ENCODE results near the gene MX2.
"Not testable (repeated sequence)": the region's sequence is repeated elsewhere in the genome, so short reads cannot be mapped to it uniquely, and the experiment has no call there.

Gene MX2

GRCh38 chr21:41403966-41404365 is 42.1 kb downstream of the MX2 start:
- Mint-ChIP-seq H3K36me3 (peaks cover 88% of the 10 kb centered on the region), H3K4me1 (no peaks in the 10 kb centered on the region), H3K4me3 (no peak overlapping the region), H3K27ac (no peak overlapping the region), H3K9me3 (no peaks in the 10 kb centered on the region), H3K27me3 (no peaks in the 10 kb centered on the region)
- ATAC-seq, result no peak

GRCh38 chr21:41405321-41405720 is 43.5 kb downstream of the MX2 start:
- Mint-ChIP-seq H3K9me3 (no peaks in the 10 kb centered on the region), H3K4me1 (no peaks in the 10 kb centered on the region), H3K36me3 (peaks cover 88% of the 10 kb centered on the region), H3K4me3 (no peak overlapping the region), H3K27ac (no peak overlapping the region), H3K27me3 (no peaks in the 10 kb centered on the region)
- no peak for ATAC-seq

- Mint-ChIP-seq H3K27ac (no peak overlapping the region), H3K36me3 (peaks cover 88% of the 10 kb centered on the region), H3K4me1 (no peaks in the 10 kb centered on the region), H3K4me3 (no peak overlapping the region), H3K27me3 (no peaks in the 10 kb centered on the region), H3K9me3 (peaks cover 6% of the 10 kb centered on the region)
- no peak for ATAC-seq
These were observed 44.5 kb downstream of the MX2 start for GRCh38 chr21:41406340-41406739.

DNA sequence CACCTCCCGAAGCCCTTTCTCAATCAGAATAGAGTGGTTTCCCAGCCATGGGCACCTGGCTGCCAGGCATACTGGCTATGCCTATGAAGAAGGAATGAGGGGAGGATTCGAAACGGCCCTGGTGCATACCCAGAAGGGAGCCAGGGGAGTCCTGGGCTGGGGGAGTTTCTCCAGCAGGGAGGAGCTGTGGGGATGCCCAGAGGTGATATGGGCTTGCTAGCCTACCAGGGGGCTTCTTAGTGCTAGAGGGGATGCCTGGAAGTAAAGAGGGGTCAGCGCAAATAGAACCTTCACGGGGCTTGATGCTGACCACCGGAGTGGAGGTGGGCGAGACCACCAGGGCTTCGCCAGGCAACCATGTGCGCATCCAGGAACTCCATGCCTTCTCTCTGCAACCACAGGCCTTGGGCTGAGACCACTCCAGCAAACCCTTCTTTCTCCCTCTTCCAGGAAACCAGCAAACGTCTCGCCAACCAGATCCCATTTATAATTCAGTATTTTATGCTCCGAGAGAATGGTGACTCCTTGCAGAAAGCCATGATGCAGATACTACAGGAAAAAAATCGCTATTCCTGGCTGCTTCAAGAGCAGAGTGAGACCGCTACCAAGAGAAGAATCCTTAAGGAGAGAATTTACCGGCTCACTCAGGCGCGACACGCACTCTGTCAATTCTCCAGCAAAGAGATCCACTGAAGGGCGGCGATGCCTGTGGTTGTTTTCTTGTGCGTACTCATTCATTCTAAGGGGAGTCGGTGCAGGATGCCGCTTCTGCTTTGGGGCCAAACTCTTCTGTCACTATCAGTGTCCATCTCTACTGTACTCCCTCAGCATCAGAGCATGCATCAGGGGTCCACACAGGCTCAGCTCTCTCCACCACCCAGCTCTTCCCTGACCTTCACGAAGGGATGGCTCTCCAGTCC is 46.0 kb downstream of the MX2 start:
- ATAC-seq, result no peak
- Mint-ChIP-seq H3K27me3 (no peaks in the 10 kb centered on the region), H3K9me3 (peaks cover 6% of the 10 kb centered on the region), H3K36me3 (peaks cover 76% of the 10 kb centered on the region), H3K4me3 (no peak overlapping the region), H3K4me1 (no peaks in the 10 kb centered on the region), H3K27ac (no peak overlapping the region)

- Mint-ChIP-seq H3K27me3 (no peaks in the 10 kb centered on the region), H3K9me3 (peaks cover 15% of the 10 kb centered on the region), H3K4me3 (no peak overlapping the region), H3K27ac (no peak overlapping the region), H3K36me3 (peaks cover 63% of the 10 kb centered on the region), H3K4me1 (no peaks in the 10 kb centered on the region)
- ATAC-seq, result no peak
These were observed 48.5 kb downstream of the MX2 start for GRCh38 chr21:41410361-41410760.

DNA sequence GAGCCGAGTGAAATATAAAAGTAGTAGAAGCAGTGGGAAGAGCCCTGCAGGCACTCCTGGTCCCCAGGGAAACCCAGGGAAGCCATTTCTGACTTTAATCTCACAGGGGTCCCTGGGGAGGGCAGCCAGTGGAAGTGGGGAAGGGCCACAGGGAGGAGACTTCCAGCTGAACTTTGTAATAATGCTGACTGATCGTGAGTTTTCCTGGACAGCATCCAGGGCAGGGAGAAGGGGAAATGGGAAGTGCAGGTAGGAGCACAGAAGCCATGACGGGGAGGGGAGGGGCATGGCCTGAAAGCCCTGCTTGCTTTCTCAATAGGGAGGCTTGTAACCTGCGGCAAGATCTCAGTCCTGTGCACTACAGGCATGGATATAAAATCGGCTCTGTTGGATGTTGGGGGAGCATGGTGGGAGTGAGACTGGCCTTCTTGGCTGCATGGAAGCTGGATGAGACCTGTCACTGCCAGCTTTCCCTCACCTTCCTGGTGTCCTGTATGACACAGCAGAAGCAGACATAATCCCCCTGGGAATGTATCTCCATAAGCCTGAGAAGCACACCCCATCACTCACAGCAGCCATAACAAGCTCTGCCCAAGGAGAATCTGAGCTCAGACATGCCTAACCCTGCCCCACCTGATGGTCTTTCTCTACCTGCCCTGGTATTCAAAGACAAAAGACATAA is 49.1 kb downstream of the MX2 start:
- Mint-ChIP-seq H3K27ac (no peak overlapping the region), H3K36me3 (peaks cover 58% of the 10 kb centered on the region), H3K4me3 (no peak overlapping the region), H3K9me3 (peaks cover 15% of the 10 kb centered on the region), H3K27me3 (no peaks in the 10 kb centered on the region), H3K4me1 (no peaks in the 10 kb centered on the region)
- no peak for ATAC-seq

GRCh38 chr21:41411449-41412089 is 49.7 kb downstream of the MX2 start:
- Mint-ChIP-seq H3K9me3 (peaks cover 15% of the 10 kb centered on the region), H3K27ac (no peak overlapping the region), H3K4me3 (no peak overlapping the region), H3K4me1 (no peaks in the 10 kb centered on the region), H3K36me3 (peaks cover 52% of the 10 kb centered on the region), H3K27me3 (no peaks in the 10 kb centered on the region)
- ATAC-seq, result no peak

DNA sequence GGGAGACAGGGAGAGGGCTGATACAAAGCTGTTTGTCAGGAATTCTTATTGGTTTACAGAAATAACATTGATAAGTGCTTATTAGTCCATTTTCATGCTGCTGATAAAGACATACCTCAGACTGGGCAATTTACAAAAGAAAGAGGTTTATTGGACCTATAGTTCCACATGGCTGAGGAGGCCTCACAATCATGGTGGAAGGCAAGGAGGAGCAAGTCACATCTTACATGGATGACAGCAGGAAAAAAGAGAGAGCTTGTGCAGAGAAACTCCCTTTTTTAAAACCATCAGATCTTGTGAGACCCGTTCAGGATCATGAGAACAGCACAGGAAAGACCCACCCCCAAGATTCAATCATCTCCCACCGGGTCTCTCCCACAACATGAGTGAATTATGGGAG is 55.7 kb downstream of the MX2 start:
- ATAC-seq, H3K27me3 Mint-ChIP-seq, H3K4me3 Mint-ChIP-seq, H3K36me3 Mint-ChIP-seq, H3K27ac Mint-ChIP-seq: not testable (repeated sequence)
- H3K9me3 Mint-ChIP-seq, result peaks cover 13% of the 10 kb centered on the region
- peaks cover 25% of the 10 kb centered on the region for H3K4me1 Mint-ChIP-seq

DNA sequence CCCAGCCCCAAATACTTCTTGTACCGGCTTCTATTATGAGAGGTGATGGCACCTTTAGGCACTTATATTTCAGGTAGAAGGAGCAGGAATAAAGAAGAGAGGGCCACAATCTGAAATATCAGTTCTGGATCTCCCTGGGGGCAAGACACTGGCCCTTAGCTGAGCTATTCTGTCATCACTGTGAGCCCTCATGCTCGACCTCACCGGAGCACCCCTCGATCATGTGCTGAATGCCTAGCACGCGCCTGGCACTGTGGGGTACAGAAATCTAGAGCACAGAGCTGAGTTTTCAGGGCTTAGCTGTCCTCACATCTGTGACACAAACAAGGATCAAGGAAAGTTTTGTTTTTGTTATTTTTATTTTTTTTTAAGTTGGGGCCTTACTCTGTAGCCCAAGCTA is 56.6 kb downstream of the MX2 start:
- no peak for ATAC-seq
- Mint-ChIP-seq H3K27me3 (no peaks in the 10 kb centered on the region), H3K36me3 (peaks cover 6% of the 10 kb centered on the region), H3K27ac (peak overlapping the region; percentile 59), H3K9me3 (peaks cover 8% of the 10 kb centered on the region), H3K4me3 (no peak overlapping the region), H3K4me1 (peaks cover 34% of the 10 kb centered on the region)

DNA sequence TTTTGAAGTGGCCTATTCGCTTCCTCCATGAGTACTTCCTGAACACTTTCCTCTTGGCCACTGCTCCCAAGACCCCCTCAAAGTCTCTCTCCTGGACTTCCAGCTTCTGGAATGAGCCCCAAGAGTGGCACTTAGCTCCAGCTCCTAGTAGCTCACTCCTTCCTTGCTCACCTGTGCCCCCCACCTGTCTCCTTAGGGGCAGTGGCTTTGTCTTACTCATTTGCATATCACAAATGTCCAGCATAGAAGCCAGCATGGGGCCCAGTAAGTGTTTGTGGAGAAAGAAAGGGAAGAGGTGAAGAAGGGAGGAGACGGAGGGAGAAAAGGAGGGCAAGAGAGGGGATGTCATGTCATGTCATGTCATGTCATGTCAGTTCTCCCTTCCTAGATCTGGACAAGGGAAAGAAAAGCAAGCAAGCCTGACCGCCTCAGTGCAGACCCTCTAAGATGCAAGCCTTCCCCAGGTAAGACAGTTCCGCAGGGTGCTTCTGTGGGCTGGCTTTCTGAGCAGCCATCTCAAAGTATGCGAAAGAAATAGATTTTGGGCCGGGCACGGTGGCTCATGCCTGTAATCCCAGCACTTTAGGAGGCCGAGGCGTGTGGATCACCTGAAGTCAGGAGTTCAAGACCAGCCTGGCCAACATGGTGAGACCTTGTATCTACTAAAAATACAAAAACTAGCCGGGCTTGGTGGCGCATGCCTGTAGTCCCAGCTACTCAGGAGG is 57.3 kb downstream of the MX2 start:
- Mint-ChIP-seq H3K27ac (peak overlapping the region; percentile 59), H3K36me3 (peaks cover 1% of the 10 kb centered on the region), H3K4me3 (no peak overlapping the region), H3K4me1 (peaks cover 42% of the 10 kb centered on the region), H3K27me3 (no peaks in the 10 kb centered on the region), H3K9me3 (peaks cover 5% of the 10 kb centered on the region)
- ATAC-seq, result no peak

DNA sequence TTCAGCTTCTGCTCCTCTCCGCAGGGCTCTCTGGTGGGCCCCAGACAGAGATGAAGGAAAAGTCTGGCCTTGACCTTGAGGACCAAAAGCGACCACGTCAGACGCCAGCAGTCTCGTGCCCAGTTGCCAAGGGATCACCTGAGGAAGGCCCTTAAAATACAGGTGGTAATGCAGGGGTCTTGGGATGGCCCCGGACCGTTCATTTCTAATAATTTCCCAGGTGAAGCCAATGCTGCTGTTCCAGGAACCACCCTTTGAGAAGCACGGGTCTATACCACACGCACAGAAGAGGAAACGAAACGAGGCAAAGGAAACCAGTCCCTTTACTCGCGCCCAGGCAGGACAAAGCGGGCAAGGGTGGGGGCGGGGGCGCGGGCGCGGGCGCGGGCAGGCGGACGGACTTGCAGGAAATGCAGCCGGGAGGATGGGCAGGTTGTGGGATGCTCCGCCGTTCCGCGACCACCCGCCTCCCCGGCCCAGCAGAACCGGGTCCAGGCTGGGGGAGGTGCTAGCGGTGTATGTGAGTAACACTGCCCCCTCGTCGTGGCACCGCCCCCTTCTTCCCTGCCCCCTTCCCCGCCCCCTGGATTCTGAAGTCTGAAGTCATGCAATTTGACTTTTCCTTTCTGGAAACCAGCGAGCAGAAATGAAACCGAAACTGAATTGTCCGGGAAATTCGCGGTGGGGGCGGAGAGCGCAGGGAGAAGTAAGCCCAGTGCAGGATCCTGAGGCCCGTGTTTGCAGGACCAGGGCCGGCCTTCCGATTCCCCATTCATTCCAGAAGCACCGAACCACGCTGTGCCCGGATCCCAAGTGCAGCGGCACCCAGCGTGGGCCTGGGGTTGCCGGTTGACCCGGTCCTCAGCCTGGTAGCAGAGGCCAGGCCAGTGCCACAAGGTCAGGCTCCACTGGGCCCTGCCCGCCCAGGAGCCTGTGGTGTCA is 58.4 kb downstream of the MX2 start:
- Mint-ChIP-seq H3K36me3 (no peaks in the 10 kb centered on the region), H3K27me3 (no peaks in the 10 kb centered on the region), H3K27ac (peak overlapping the region; percentile 59), H3K4me1 (peaks cover 49% of the 10 kb centered on the region), H3K4me3 (peak overlapping the region; percentile 77), H3K9me3 (peaks cover 4% of the 10 kb centered on the region)
- ATAC-seq, result peak; percentile 96

DNA sequence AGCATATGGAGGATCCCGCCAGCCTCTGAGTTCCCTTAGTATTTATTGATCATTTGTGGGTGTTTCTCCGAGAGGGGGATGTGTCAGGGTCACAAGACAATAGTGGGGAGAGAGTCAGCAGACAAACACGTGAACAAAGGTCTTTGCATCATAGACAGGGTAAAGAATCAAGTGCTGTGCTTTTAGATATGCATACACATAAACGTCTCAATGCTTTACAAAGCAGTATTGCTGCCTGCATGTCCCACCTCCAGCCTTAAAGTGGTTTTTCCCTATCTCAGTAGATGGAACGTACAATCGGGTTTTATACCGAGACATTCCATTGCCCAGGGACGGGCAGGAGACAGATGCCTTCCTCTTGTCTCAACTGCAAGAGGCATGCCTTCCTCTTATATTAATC is 59.2 kb downstream of the MX2 start:
- ATAC-seq, H3K36me3 Mint-ChIP-seq, H3K9me3 Mint-ChIP-seq, H3K27me3 Mint-ChIP-seq: not testable (repeated sequence)
- H3K27ac Mint-ChIP-seq, result peak overlapping the region; percentile 59
- peak overlapping the region; percentile 77 for H3K4me3 Mint-ChIP-seq
- peaks cover 57% of the 10 kb centered on the region for H3K4me1 Mint-ChIP-seq

GRCh38 chr21:41422546-41423304 is 60.9 kb downstream of the MX2 start:
- H3K4me3 Mint-ChIP-seq, result no peak overlapping the region
- H3K27ac Mint-ChIP-seq, result peak overlapping the region; percentile 52
- no peaks in the 10 kb centered on the region for H3K27me3 Mint-ChIP-seq
- no peaks in the 10 kb centered on the region for H3K36me3 Mint-ChIP-seq
- ATAC-seq, result no peak
- no peaks in the 10 kb centered on the region for H3K9me3 Mint-ChIP-seq
- peaks cover 74% of the 10 kb centered on the region for H3K4me1 Mint-ChIP-seq

GRCh38 chr21:41423305-41423636 is 61.4 kb downstream of the MX2 start:
- H3K4me3 Mint-ChIP-seq, H3K27me3 Mint-ChIP-seq, ATAC-seq, H3K36me3 Mint-ChIP-seq, H3K9me3 Mint-ChIP-seq: not testable (repeated sequence)
- Mint-ChIP-seq H3K27ac (peak overlapping the region; percentile 52), H3K4me1 (peaks cover 80% of the 10 kb centered on the region)
